Activated CD8-positive, alpha-beta memory T cell treated with anti-CD3 and anti-CD28 coated beads for 24 hours (primary cell): ENCODE results near the gene CD101.
A peak's percentile ranks its signal among the peaks of the same experiment; 100 is the strongest.

Experiments
- DNase-seq: peaks from one replicate; pipeline ENCODE4 v3.0.0-alpha.2; 2020

Gene CD101

DNA sequence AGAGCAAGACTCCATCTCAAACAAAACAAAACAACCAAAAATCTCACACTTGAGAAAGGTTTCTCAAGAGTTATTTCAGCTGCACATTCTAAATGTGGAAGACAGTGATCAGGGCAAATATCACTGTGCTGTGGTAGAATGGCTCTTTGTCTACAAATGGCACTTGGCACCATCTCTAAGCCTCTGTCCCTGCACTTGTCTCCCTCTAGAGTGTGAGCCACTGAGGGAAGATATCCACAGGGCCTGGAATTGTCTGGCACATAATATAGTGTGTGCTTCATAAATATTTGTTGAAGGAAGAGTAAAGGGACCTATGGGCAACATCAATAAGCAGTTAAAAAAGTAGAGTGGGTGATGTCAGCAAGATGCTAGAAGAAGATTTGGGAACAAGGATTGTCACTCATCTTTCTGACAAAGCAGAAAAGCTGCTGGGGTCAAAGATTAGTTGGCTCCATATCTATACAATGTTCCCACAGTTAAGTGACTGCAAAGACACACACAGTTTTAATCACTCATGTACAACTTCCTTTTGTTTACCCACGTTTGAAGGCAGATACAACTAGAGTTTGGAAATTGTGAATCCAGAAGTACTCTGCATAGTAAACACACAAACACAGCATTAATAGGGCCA is 19.1 kb downstream of the CD101 start:
- DNase-seq = no peak

DNA sequence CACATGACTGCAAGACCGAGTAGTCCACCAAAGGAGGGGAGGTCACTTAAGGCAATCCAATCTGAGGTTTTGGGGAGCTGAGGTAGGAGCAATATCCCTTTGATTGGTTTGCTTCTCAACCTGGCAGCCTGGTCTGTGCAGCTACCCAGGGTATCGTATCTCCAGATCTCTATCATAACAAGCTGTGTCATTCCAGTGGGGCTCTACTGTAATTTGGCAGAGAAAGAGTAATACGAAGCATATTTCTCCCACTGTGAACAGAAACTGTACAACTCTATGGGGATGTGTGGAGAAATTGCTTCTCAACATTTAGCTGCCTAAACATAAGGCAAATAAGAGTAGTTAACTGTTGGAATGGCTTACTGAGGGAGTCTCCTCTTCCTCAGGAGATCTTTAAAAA is 20.6 kb downstream of the CD101 start:
- no peak for DNase-seq

DNA sequence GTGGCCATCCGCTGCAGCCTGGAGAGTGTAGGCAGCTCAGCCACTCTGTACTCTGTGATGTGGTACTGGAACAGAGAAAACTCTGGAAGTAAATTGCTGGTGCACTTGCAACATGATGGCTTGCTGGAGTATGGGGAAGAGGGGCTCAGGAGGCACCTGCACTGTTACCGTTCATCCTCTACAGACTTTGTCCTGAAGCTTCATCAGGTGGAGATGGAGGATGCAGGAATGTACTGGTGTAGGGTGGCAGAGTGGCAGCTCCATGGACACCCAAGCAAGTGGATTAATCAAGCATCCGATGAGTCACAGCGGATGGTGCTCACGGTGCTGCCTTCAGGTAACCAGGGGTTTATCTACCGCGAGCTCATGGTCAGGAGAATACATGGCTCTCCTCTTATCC is 24.0 kb downstream of the CD101 start:
- DNase-seq = no peak

DNA sequence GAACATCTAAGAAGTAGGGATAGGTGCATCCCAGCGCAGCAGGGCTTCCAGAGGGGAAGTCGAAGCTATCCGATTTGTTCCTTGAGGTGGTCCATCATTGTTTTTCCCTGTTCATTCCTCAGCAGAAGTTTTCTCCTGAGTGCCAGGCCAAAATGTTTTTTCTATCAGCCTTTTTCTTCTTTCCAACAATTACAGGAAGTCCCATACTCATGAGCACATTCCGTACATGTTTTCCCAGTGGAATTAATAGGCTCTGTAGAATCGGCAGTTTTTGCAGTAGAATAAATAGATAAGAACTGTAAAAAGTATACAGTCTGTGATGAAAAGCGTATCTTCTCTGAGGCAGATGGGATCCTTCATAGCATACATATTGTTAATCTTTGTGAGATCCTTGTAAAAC is 24.8 kb downstream of the CD101 start:
- DNase-seq = no peak

DNA sequence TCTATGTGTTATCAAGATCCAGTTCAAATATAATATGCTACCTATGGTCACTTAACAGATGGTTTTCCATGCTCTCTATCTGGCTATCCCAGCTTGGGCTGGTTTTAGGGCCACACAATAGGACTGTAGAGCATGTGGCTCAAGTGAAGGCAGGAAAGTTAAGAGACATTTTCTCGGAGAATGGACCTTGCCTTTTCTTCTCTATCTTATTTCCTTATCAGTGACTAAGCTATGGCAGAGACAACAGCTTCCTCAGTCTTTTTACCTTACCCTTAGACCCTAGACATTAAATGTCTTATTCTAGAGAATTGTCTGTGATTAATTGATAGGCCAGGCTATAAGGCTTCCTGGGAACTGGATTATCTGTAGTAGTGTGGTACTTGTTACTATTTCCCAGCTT is 28.1 kb downstream of the CD101 start:
- DNase-seq = no peak

DNA sequence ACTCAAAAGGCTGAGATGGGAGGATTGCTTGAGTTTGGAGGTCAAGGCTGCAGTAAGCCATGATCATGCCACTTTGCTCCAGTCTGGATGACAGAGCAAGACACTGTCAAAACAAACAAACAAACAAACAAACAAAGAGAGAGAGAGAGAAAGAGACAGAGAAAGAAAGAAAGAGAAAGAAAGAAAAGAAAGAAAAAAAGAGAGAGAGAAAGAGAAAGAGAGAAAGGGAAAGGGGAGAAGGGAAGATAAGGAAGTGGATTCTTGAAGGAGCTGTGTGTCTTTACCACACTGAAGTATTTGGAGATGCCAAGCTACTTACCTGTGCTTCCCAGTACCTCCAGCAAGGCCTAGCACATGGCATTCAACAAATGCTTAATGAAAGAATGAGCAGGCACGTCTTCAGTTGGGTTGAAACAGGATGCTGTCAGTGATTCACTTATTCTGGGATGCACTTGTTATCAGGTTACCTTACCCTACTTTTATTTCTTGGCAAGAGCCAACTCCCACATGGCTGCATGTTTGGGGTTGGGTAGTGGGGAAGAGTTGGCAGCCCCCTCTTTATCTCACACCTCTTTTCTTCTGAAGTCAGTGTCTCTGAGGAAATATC is 28.8 kb downstream of the CD101 start:
- DNase-seq = no peak

DNA sequence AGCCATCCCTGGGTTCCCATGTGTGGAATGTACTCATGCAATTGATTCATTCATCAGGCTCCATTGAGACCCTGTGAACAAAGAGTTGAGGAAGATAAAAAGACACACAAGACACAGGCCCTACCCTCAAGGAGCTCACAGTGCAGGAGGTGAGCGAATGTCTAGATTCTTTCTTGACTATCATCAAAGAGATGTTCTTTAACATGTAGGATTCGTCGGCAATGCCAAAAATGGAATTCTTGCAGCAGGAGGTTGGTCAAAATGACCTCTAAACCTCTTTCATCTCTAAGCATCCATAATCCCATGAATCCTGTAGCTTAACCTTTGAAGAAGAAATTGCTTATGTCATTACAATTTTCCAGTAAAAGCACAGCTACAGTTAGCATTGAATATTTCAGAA is 30.7 kb downstream of the CD101 start:
- DNase-seq = no peak

DNA sequence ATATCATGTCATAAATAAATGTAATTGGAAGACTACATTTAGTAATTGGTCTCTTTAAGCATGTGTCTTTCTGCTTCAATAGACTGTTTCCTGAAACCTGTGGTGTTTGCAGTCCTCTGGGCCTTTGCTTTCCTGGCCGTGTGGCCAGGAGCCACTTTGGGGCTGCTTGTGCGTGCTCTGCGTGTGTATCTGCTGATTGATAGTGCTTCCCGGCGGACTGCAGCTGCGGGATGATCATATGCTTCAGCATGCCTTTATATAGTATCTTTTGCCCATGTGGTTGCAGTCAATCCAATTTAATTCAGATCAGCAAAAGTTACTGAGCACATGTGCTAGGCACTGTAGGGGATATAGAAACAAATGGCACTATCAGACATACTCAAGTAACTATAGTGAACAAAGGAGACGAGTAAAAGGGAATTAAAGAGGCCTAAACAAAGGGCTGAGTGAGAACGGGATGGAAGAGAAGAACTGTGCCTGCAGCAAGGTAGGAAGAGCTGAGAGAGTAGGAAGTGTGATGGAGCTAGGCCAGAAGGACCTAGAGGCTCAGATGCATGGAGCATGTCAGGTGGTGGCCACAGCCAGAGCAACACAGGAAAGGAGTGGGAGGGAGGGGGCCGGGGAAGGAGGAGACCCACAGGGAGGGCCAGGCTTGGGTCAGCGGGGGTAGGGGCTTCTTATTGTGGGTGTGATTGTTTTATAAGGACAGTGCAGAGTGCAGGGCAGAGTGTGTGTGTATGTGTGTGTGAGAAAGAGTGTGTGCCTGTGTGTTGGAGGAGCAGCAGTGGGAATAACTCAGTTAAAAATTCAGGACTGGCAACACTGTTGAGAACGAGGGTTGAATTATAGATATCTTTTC is 31.4 kb downstream of the CD101 start:
- DNase-seq = no peak

DNA sequence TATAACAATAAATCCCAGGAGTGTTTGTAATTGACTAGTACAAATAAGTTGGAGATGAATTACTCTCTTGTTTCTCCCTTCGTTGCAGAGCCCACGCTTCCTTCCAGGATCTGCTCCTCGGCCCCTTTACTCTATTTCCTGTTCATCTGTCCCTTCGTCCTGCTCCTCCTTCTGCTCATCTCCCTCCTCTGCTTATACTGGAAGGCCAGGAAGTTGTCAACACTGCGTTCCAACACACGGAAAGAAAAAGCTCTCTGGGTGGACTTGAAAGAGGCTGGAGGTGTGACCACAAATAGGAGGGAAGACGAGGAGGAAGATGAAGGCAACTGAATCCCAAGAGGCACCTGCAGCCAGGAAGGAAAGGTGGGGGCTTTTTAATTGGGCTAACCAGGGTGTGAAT is 32.2 kb downstream of the CD101 start:
- no peak for DNase-seq

DNA sequence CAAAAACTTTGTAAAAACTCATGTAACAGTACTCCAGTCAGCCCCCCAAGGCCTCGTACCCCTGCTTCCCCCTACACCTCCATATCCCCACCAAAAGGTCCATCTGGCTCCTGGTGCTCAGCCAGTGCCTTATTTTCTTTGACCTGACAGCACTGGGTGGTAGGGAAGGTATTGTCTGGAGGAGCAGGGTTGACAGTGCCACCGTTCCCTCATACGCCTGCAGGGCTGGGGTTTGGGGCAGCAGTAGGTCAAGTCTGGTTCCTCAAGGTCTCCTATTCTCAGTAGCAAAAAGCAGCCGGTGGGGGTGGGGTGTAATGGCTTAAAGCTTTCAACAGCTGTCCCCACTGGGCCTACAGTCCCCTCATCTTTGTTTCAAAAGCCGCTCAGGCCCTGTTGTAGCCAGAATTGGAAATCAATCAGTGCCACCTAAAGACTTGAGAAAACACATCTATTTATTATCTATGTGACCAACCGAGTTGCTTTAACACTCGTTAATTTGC is 33.3 kb downstream of the CD101 start:
- DNase-seq = no peak

DNA sequence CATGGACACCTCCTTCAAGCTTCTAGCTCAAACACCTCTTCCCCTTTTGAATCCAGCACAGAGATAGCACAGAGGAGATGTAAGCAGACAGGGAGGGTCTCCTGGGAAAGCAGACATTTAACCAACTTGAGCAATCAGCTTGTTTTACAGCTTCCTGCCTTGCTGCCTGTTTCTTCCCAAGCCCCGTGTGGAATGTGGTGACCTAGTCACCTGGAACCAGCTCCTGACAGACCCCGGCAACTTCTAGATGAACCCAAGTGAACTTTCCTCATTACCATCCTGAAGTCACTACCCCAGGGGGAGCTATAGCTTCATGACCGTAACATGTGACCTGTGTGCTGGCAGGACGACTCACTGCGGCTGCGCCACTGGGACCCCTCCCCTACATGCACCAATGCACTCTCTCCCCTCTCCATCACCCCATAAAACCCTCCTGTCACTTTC is 34.5 kb downstream of the CD101 start:
- no peak for DNase-seq

DNA sequence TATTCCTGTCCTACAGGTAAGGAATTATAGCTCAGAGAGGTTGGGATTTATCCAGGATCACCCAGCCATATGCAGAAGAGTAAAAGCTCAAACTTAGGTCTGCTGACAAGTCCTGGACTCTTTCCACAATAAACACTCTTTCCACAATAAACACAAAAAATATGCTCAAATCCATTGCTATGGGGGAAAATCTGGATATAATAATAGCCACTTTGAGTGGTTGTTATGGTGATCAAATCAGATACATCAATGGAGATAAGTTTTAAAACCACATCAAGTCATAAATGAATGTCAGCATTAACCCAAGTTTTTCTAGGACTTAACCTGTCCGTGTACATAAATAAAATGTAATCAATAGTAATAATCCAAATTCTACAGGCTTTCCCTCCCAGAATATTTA is 36.2 kb downstream of the CD101 start:
- DNase-seq = no peak

DNA sequence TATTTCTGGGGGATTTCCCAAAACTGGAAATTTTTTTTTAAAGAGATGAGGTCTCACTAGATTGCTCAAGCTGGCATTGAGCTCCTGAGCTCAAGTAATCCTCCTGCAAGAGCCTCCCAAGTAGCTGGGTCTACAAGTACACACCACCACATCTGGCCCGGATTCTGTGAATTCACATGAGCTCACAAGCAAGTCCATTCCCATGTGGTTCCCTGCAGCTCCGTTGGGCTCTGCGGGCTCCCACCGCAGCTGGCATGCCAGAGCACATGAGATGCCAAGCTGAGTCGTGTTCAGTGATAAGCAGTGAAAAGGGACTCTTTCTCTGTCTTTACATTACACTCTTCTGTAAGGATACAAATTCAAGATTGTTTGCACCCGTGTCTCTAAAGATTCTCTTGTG is 36.7 kb downstream of the CD101 start:
- no peak for DNase-seq

DNA sequence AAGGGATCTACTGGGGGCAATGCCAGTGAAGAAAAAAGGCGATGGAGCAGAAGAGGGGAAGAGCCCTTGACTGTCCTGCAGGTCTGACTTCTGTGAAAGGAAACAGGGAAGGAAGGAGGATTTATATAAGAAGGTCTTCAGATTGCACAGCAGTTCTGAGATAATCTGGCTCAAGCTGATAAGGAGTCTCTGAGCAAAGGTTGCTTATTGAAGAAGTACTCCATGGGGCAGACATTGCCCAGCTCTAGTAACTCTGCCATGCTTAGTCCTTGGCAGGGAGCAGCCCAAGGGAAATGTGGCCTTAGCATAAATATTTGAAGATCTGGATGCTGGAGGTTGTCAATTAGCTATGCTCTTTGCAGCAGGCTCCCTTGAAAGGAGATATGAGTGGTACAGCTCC is 42.7 kb downstream of the CD101 start:
- no peak for DNase-seq

DNA sequence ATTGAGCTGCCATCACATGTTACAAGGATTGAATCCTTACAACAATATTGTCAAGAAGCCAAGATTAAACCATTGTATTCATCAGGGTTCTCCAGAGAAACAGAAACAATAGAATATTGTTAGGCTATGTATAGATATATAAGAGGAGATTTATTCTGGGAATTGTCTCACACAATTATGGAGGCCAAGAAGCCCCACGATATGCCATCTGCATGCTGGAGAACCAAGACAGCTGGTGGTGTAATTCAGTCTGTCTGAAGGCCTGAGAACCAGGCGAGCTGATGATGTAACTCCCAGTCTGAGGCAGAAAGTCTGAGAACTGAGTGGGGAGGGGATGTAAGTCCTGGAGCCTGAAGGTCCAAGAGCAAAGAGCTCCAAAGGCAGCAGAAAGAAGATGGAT is 44.1 kb downstream of the CD101 start:
- no peak for DNase-seq

DNA sequence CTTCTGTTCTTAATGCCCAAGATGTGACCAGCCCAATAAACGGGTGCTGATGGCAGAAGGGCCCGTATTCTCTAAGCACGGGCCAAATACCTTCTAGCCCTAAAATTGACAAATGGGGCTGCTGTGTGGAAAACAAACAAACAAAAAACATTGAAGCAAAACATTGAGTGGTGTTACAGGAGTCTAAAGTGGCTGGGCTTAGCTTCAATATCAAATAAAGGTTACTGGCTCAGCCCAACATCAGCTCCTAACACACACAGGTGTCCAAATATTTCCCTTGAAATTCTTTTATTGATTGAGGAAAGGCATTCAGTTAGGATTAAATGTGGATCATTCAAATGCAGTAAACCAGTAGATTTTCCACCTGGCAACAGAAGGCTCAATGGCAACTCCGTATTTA is 45.2 kb downstream of the CD101 start:
- no peak for DNase-seq

DNA sequence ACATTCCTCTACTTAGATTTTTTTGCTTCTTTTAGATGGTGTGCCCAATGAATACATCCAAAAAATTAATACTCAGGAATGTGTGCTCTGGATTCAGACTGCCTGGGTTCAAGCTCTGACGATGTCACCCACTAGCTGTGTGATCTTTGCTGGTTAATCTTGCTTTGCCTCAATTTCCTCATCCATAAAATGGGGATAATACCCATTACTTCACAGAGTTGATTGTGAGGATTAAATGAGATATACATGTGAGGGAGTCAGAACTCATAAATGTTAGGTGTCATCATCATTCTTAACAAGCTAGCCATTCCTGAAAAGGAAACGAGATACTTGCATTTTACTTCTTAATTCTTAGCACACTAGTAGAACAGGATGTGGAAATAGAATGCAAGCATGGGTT is 45.7 kb downstream of the CD101 start:
- no peak for DNase-seq

DNA sequence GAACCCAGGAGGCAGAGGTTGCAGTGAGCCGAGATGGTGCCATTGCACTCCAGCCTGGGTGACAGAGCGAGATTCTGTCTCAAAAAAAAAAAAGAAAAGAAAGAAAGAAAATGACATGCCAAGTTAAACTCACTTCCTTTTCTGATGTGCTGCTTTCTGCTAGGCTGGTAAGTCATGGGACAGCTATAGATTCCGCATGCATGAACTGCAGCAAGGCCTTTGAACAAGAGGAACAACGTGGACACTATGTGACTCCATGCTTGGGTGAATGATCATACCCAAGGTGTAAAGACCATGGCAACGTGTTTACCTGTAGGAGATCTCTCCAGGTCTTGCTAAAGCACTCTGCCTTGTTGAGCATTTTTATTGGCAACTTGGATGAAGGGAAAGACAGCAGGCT is 48.3 kb downstream of the CD101 start:
- DNase-seq = no peak

DNA sequence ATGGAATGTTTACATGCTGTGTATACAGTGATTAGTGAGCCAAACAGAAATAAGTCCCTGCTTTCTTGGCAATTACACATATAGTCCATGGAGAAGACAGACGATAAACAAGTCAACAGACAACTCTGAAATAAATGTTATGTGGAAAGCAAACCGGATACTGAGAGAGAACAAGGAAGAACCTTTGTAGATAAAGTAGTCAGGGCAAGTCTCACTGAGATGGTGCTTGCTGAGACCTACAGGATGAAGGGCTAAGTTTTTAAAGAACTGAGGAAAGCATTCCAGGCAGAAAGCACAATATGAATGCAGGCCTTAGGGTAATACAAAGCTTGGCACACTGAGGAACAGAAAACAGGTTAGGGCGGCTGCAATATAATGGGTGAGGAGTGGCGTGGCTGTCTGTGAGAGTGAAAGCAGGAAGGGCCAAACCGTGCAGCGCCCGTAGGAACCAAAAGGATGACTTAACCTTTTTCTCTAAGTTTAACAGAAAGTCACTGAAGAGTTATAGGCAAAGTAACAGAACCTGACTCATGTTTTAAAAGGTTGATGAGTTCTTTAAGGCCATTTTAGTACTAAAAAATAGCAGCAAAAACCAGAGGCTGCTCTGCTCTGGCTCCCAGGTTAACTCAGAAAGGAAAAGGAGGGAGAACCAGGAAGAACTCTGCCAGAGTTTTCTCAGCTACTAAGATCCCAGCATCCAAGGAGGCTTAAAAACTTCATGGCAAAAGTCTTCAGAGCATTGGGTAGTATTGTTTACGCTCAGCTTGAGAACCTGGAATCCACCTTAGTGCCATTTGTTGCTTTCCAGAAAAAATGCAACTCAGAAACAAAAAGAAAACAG is 49.9 kb downstream of the CD101 start:
- DNase-seq = no peak

DNA sequence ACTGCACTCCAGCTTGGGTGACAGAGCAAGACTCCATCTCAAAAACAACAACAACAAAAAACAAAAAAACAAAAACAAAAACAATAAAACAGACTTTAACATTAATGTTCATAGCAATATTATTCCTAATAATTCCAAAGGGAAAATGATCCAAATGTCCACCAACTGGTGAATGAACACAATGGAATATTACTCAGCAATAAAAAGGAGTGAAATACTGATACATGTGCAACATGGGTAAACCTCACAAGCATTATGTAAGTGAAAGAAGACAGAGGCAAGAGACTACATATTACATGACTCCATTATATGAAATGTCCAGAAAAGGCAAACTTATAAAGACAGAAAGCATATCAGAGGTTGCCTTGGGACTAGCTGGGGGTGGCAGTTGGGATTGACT is 52.5 kb downstream of the CD101 start:
- DNase-seq = no peak

DNA sequence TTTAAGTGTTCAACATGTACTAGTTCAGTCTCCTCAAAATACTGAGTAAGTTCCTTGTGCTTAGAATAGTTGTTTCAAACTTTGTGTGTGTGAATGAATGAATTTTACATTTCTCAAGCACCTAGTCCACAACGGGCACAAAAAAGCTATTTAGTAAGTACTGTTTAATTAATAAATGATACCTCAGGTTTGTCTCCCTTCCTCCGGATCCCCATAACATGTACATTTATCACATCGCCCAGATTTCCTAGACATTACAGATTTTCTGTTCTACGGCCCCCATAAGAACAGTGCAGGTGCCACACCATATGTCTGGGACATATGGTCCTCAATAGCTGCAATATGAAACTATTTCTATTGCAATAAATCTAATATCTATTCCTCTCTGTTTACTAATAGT is 57.2 kb downstream of the CD101 start:
- no peak for DNase-seq

DNA sequence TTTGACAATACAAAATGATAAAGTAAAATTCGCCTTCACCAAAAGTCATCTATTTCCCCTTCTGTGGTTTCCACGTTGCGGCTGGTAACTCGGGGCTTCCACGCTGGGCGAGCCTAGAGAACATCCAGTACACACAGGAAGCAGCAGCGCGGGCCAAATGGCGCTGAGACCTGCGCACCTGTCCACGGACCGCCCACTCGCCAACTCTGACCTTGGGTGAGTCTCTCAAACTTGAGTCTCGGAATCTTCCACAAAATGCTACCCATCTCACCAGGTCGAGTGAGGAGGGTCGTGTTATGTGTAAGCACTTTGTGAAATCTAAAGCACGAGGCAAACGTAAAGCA is 57.7 kb downstream of the CD101 start:
- peak; percentile 87 for DNase-seq
